ENCODE measurements around the gene LYST. TPM values are rescaled to one million over a fixed set of nuclear protein-coding genes. Genes with fewer than 3 reads are reported as not detected.
"Not testable (repeated sequence)": the region's sequence is repeated elsewhere in the genome, so short reads cannot be mapped to it uniquely, and the experiment has no call there.

Gene LYST
- total RNA-seq, 1 donor from 2014 or later = 78.4 TPM

DNA sequence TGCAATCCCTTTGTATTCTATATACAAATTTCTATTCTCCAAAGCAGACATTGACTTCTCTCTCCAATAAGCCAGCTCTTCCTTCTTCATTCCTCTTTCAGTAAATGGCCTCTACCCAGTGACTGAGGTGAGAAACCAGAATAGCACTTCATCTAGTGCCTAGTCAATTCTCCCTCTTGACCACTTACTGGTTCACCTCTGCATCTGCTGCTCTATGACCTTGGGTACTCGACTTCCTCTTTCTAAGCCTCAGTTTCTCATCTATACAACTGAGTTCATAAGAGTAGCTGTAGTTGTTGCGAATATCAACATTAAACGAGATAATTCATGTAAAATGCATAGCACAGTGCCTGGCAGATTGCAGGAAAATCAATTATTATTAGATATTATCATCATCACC, 12.4 kb downstream of the LYST start:
- TF ChIP-seq, protein P1, sequence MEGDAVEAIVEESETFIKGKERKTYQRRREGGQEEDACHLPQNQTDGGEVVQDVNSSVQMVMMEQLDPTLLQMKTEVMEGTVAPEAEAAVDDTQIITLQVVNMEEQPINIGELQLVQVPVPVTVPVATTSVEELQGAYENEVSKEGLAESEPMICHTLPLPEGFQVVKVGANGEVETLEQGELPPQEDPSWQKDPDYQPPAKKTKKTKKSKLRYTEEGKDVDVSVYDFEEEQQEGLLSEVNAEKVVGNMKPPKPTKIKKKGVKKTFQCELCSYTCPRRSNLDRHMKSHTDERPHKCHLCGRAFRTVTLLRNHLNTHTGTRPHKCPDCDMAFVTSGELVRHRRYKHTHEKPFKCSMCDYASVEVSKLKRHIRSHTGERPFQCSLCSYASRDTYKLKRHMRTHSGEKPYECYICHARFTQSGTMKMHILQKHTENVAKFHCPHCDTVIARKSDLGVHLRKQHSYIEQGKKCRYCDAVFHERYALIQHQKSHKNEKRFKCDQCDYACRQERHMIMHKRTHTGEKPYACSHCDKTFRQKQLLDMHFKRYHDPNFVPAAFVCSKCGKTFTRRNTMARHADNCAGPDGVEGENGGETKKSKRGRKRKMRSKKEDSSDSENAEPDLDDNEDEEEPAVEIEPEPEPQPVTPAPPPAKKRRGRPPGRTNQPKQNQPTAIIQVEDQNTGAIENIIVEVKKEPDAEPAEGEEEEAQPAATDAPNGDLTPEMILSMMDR (IDR thresholded peaks at IDR 0.05) = no peak
- Histone ChIP-seq H3K36me3 (no peaks in the 10 kb centered on the region), H3K27me3 (no peaks in the 10 kb centered on the region), H3K9me3 (no peaks in the 10 kb centered on the region), H3K27ac (no peak overlapping the region), H3K4me1 (no peaks in the 10 kb centered on the region), H3K4me3 (no peak overlapping the region)
- intact Hi-C loops (cut with DNase I) = no loop called here
- DNase-seq (no peak), ATAC-seq (no peak)

DNA sequence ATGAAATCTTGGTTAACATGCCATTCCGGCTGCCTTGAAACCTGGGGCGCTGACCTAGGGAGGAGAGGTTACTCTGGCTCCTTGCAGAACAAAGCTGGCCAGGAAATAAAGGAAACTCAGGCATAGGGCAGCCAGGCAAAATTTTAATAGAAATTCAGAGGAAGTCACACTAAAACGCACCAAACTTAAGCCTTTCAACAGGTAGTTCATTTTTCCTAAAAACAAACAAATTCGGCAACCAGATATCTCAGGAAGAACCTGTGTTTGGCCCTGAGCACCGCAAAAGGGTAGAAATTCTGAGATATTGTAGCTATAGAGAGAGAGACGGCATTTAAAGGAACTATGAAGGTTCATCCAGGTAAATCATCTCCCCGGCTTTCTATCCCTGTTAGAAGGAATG, 13.1 kb downstream of the LYST start:
- intact Hi-C loops (cut with DNase I) = no loop called here
- TF ChIP-seq, protein P1 (IDR thresholded peaks at IDR 0.05) = no peak

DNA sequence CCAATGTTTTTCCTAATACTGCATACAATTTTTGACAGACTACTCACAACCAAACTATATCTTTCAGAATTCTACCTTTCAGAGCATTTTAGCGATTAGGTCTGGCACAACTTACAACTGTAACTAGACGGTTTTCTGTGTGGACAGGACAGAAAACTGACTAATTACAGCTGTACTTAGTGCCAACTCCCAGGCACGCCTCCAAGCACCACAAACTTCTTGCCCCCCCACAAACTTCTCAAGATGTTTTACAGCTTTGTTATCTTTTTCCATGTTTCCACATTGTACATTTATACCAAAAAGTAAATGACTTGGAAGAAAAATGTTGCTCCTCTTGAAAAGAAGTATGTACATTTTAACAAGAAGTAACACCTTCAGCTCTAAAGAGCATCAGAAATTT, 13.8 kb downstream of the LYST start:
- Histone ChIP-seq H3K27me3 (no peaks in the 10 kb centered on the region), H3K9me3 (no peaks in the 10 kb centered on the region), H3K4me1 (no peaks in the 10 kb centered on the region), H3K36me3 (no peaks in the 10 kb centered on the region), H3K4me3 (no peak overlapping the region), H3K27ac (no peak overlapping the region)
- no peak for DNase-seq
- intact Hi-C loops (cut with DNase I) = no loop called here
- no peak for ATAC-seq
- TF ChIP-seq, protein P1 (IDR thresholded peaks at IDR 0.05) = no peak

More for the DNA sequence above, 13.1 kb downstream of the LYST start:
- Histone ChIP-seq H3K27me3 (no peaks in the 10 kb centered on the region), H3K4me1 (no peaks in the 10 kb centered on the region), H3K27ac (no peak overlapping the region), H3K9me3 (no peaks in the 10 kb centered on the region), H3K4me3 (no peak overlapping the region), H3K36me3 (no peaks in the 10 kb centered on the region)
- no peak for DNase-seq
- ATAC-seq = no peak

DNA sequence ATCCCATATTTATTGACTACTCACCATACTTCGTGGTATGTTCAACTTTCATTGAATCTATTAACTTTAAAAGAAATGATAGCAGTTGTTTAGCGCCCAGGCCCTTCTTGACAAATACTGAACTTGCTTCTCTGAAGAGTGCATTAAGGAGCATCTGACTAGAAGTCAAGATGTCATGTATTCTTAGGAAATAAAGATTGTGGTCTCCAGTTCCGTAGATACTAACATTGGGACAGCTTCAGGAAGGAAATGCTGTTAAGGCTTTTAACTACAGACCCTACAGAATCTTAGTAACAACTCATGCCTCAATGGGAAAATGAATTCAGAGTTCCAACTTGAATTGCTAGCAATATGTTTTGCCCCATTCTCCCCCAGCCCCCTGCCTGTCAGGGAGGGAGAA, 14.8 kb downstream of the LYST start:
- DNase-seq = no peak
- ATAC-seq = peak; percentile 56
- no peak overlapping the region for H3K27ac ChIP-seq
- no peaks in the 10 kb centered on the region for H3K27me3 ChIP-seq
- H3K4me1 ChIP-seq = no peaks in the 10 kb centered on the region
- no peak overlapping the region for H3K4me3 ChIP-seq
- intact Hi-C loops (cut with DNase I) = no loop called here
- TF ChIP-seq, protein P1 (IDR thresholded peaks at IDR 0.05) = no peak
- H3K36me3 ChIP-seq = no peaks in the 10 kb centered on the region
- H3K9me3 ChIP-seq = no peaks in the 10 kb centered on the region

DNA sequence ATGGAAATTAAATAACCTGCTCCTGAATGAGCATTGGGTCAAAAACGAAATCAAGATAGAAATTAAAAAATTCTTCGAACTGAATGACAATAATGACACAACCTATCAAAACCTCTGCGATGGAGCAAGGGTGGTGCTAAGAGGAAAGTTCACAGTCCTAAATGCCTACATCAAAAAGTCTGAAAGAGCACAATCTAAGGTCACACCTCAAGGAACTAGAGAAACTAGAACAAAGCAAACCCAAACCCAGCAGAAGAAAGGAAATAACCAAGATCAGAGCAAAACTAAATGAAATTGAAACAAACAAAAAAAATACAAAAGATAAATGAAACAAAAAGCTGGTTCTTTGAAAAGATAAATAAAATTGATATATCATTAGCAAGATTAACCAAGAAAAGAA, 18.5 kb downstream of the LYST start:
- DNase-seq; H3K27me3 ChIP-seq; ATAC-seq; H3K36me3 ChIP-seq; H3K4me3 ChIP-seq; H3K4me1 ChIP-seq; H3K9me3 ChIP-seq; H3K27ac ChIP-seq; intact Hi-C loops (cut with DNase I): not testable (repeated sequence)

DNA sequence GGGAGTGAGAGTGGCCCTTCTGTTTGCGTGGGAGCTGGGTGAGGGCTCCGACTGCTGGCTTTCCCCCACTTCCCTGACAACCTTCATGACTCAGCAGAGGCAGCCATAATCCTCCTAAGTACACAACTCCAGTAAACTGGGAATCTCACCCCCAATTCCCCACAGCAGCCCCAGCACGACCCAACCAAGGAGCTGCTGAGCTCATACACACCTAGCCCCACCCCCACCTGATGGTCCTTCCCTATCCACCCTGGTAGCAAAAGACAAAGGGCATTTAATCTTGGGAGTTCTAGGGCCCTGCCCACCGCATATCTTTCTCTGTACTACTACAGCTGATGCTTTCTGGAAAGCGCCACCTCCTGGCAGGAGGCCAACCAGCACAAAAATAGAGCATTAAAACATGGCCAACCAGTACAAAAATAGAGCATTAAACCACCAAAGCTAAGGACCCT, 21.0 kb downstream of the LYST start:
- H3K4me1 ChIP-seq = peaks cover 18% of the 10 kb centered on the region
- H3K9me3 ChIP-seq; H3K36me3 ChIP-seq; H3K4me3 ChIP-seq; DNase-seq; H3K27me3 ChIP-seq; intact Hi-C loops (cut with DNase I); ATAC-seq; H3K27ac ChIP-seq: not testable (repeated sequence)

DNA sequence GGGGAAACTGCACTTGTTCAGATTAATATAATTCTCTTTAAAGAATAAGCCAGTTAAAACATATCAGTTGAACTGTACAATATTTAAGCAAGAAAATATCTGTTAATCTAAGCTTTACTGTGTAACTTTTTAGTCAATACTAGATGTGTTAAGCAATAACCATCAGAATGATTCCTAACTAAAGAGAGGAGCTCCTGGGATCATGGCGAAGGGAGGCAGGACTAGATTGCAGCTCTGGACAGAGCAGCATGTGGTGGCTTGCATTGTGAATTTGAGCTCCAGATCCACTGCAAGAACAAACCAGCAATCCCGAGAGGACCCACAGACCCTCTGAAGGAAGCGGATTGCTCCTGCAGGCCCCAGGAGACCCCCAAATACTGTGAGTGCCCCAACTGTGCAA, 21.9 kb downstream of the LYST start:
- Histone ChIP-seq H3K9me3 (no peaks in the 10 kb centered on the region), H3K4me3 (no peak overlapping the region), H3K4me1 (peaks cover 18% of the 10 kb centered on the region), H3K27ac (no peak overlapping the region), H3K36me3 (no peaks in the 10 kb centered on the region), H3K27me3 (no peaks in the 10 kb centered on the region)
- ATAC-seq = no peak
- no peak for DNase-seq
- TF ChIP-seq, protein P1 (IDR thresholded peaks at IDR 0.05) = no peak
- intact Hi-C loops (cut with DNase I) = no loop called here

Measured in upper lobe of right lung (tissue), 1 donor.